A549 (cell line): ENCODE data around the gene MYO5C. TPM values are rescaled to one million over a fixed set of nuclear protein-coding genes. Genes with fewer than 3 reads are reported as not detected.

Source experiments
- ATAC-seq, 2 experiments: fragments of 200-7000 bp in 1 of 2; fragments of >200 bp in 1 of 2; cut with Nextera tagmentation in 1 of 2; cut with Tn5 transposase in 1 of 2; 3 replicates each; pipeline versions ENCODE4 v1.8.0 to v1.9.1; 2018 to 2020; ENCODE audit warnings: mild to moderate bottlenecking in 1 of 2, moderate library complexity in 1 of 2
- CTCF ChIA-PET: fragments of 300-600 bp; sonication (Branson Sonifier 250); formaldehyde crosslinking; extraction: SDS; loops from one replicate; lab custom pipeline; 2021; ENCODE audit warnings: antibody characterized with exemption, inconsistent platforms; lab: Yijun Ruan, JAX
- POLR2A ChIA-PET: fragments of 350-600 bp; formaldehyde crosslinking; extraction: SDS; loops from one replicate; lab custom pipeline; 2021; ENCODE audit warnings: antibody characterized with exemption, inconsistent platforms; lab: Yijun Ruan, JAX
- DNase-seq, 2 experiments: peaks; one replicate each; pipeline versions ENCODE4 v3.0.0 to v3.0.0-alpha.2; 2011 to 2016; ENCODE audit warnings: low read depth in 1 of 2, low spot score in 1 of 2
- FAIRE-seq: peaks from 2 replicates; lab custom pipeline; 2011; peaks lifted over from hg19 to GRCh38; lab: Jason Lieb, UNC
- H3K27ac ChIP-seq, 2 experiments: fragments of >200 bp; sonication (Bioruptor Twin); formaldehyde crosslinking; 3 replicates each; pipeline ENCODE4 v1.5.1; 2016 to 2017
- H3K4me1 ChIP-seq: fragments of >200 bp; sonication (Bioruptor Twin); formaldehyde crosslinking; 3 replicates; pipeline ENCODE4 v1.6.1; 2016
- H3K4me2 ChIP-seq: fragments of >200 bp; sonication (Bioruptor Twin); formaldehyde crosslinking; 3 replicates; pipeline ENCODE4 v1.6.1; 2016
- H3K4me3 ChIP-seq: fragments of >200 bp; sonication (Bioruptor Twin); formaldehyde crosslinking; 3 replicates; pipeline ENCODE4 v1.5.1; 2016
- H3K9me3 ChIP-seq: fragments of >200 bp; sonication (Bioruptor Twin); formaldehyde crosslinking; 3 replicates; pipeline ENCODE4 v1.6.1; 2016
- EHF ChIP-seq: fragments of 250-450 bp; sonication (Bioruptor Pico); IDR thresholded peaks from 2 replicates; pipeline ENCODE4 v1.5.0; 2020; ENCODE audit warnings: mild to moderate bottlenecking
- EP300 ChIP-seq, 2 experiments: fragments of >200 bp; sonication (Bioruptor Twin); formaldehyde crosslinking; IDR thresholded peaks; 2 replicates in 1 of 2; 3 replicates in 1 of 2; pipeline ENCODE4 v1.6.1; 2016 to 2017
- ESRRA ChIP-seq: fragments of 150-350 bp; IDR thresholded peaks from 2 replicates; pipeline ENCODE4 v1.6.1; 2014; ENCODE audit warnings: mild to moderate bottlenecking, low read length, borderline replicate concordance
- GATA3 ChIP-seq: IDR thresholded peaks from 2 replicates; pipeline ENCODE4 v1.6.1; 2012; ENCODE audit warnings: borderline replicate concordance
- JUN ChIP-seq, 2 experiments: fragments of >200 bp; sonication (Bioruptor Twin); formaldehyde crosslinking; IDR thresholded peaks; 2 replicates in 1 of 2; 3 replicates in 1 of 2; pipeline ENCODE4 v1.6.1; 2016 to 2017
- JUNB ChIP-seq: fragments of >200 bp; sonication (Bioruptor Twin); formaldehyde crosslinking; IDR thresholded peaks from 2 replicates; pipeline ENCODE4 v1.6.1; 2016
- KDM1A ChIP-seq: fragments of 200-600 bp; sonication (generic); IDR thresholded peaks from 2 replicates; pipeline ENCODE4 v1.6.1; 2016; ENCODE audit warnings: low read depth, mild to moderate bottlenecking
- MAFK ChIP-seq: fragments of 450-650 bp; IDR thresholded peaks from 2 replicates; pipeline ENCODE4 v1.6.1; 2014; ENCODE audit not compliant: partially characterized antibody
- MYC ChIP-seq: IDR thresholded peaks from 2 replicates; pipeline ENCODE4 v1.6.1; 2012; ENCODE audit warnings: mild to moderate bottlenecking, inconsistent platforms, low read length, improper control_type of control experiment, borderline replicate concordance
- NPAS2 ChIP-seq: fragments of 250-450 bp; sonication (Bioruptor Pico); IDR thresholded peaks from 2 replicates; pipeline ENCODE4 v1.8.0; 2022; ENCODE audit warnings: mild to moderate bottlenecking, moderate library complexity, borderline replicate concordance
- NR3C1 ChIP-seq: fragments of >200 bp; sonication (Bioruptor Twin); formaldehyde crosslinking; IDR thresholded peaks from 3 replicates; pipeline ENCODE4 v1.6.1; 2017
- PHF8 ChIP-seq: fragments of 200-600 bp; sonication (generic); IDR thresholded peaks from 2 replicates; pipeline ENCODE4 v1.6.1; 2016; ENCODE audit warnings: low read depth, mild to moderate bottlenecking, antibody characterized with exemption, moderate library complexity, borderline replicate concordance
- POLR2AphosphoS2 ChIP-seq: conservative IDR thresholded peaks from 2 replicates; pipeline ENCODE4 v1.6.1; 2012; ENCODE audit warnings: low read length, improper control_type of control experiment, inconsistent platforms
- RAD21 ChIP-seq, 2 experiments: fragments of >200 bp in 1 of 2; sonication (Bioruptor Twin) in 1 of 2; formaldehyde crosslinking in 1 of 2; IDR thresholded peaks in 1 of 2; conservative IDR thresholded peaks in 1 of 2; 2 replicates in 1 of 2; 3 replicates in 1 of 2; pipeline ENCODE4 v1.6.1; 2012 to 2018; ENCODE audit warnings: inconsistent platforms in 1 of 2
- RFX5 ChIP-seq: fragments of 450-650 bp; IDR thresholded peaks from 2 replicates; pipeline ENCODE4 v1.7.1; 2014; ENCODE audit warnings: antibody characterized with exemption, mild to moderate bottlenecking, moderate library complexity
- SMC3 ChIP-seq: fragments of >200 bp; sonication (Bioruptor Twin); formaldehyde crosslinking; IDR thresholded peaks from 3 replicates; pipeline ENCODE4 v1.6.1; 2018; ENCODE audit warnings: inconsistent platforms
- TFCP2L1 ChIP-seq: fragments of 250-450 bp; sonication (Bioruptor Pico); IDR thresholded peaks from 2 replicates; pipeline ENCODE4 v1.5.0; 2021; ENCODE audit warnings: mild to moderate bottlenecking
- ZNF302 ChIP-seq: fragments of 250-450 bp; sonication (Bioruptor Pico); IDR thresholded peaks from 2 replicates; pipeline ENCODE4 v1.9.0; 2021; ENCODE audit warnings: inconsistent platforms, mild to moderate bottlenecking, moderate library complexity
- ZSCAN20 ChIP-seq: fragments of 250-450 bp; sonication (Bioruptor Pico); IDR thresholded peaks from 2 replicates; pipeline ENCODE4 v1.8.0; 2022; ENCODE audit warnings: mild to moderate bottlenecking, moderate library complexity
- WGBS: methylation state at CpG from one replicate; pipeline ENCODE4 v1.1.6; 2017; ENCODE audit errors: missing lambda C conversion rate; 5-methylcytosine and 5-hydroxymethylcytosine counted together
- polyA plus RNA-seq, 4 experiments: library from polyadenylated mRNA; depleted of rRNA in 3 of 4; stranded (reverse); fragments of >200 nt; fragmentation: RNase III in 1 of 4; extraction: RNeasy Plus Mini Kit Qiagen cat#74134 plus additional on column Dnase treatment in 1 of 4; gene quantifications; 2 replicates in 3 of 4; 3 replicates in 1 of 4; pipeline ENCODE4 v1.2.3, GENCODE V29; 2011 to 2017
- TF ChIP-seq, protein P1 (sequence below): fragments of >200 bp; sonication (Bioruptor Twin); formaldehyde crosslinking; IDR thresholded peaks from 3 replicates; pipeline ENCODE4 v1.5.1; 2016
- TF ChIP-seq, protein P2 (sequence below): fragments of 450-650 bp; IDR thresholded peaks from 2 replicates; pipeline ENCODE4 v1.6.1; 2014; ENCODE audit warnings: antibody characterized with exemption
- TF ChIP-seq, protein P3 (sequence below): IDR thresholded peaks from 2 replicates; pipeline ENCODE4 v1.6.1; 2012
- TF ChIP-seq, protein P4 (sequence below): fragments of 150-350 bp; IDR thresholded peaks from 2 replicates; pipeline ENCODE4 v1.6.1; 2014; ENCODE audit warnings: low read depth, mild to moderate bottlenecking, low read length
- TF ChIP-seq, protein P5 (sequence below): fragments of >200 bp; sonication (Bioruptor Twin); formaldehyde crosslinking; IDR thresholded peaks from 3 replicates; pipeline ENCODE4 v1.6.1; 2016
- TF ChIP-seq, protein P6 (sequence below): fragments of >200 bp; sonication (Bioruptor Twin); formaldehyde crosslinking; IDR thresholded peaks from 2 replicates; pipeline ENCODE4 v1.6.1; 2016

The MYO5C gene
- polyA plus RNA-seq, 2 of the 4 experiments (the other 2 are of a cell fraction): 6.2 to 27.6 TPM

DNA sequence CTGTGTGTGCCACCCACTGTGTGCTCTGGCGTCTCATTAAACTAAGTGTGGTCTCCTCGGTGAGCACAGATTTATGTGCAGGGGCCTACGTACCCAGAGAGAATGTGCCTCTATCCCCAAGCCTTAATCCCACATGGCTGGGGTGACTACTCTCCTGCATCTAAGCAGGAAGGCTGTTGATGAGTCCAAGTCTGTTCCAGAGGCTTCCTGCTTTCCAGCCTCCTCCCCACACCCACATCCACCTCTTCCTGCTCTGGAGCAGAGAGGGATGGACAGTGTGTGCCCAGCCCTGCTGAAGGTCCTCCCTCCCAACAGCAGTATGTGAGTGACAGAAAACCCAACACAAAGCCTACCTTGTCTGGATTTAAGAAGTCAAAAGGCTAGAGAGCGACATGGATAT lies 144.3 kb downstream of the MYO5C start (continued):
- TF ChIP-seq, protein P1, sequence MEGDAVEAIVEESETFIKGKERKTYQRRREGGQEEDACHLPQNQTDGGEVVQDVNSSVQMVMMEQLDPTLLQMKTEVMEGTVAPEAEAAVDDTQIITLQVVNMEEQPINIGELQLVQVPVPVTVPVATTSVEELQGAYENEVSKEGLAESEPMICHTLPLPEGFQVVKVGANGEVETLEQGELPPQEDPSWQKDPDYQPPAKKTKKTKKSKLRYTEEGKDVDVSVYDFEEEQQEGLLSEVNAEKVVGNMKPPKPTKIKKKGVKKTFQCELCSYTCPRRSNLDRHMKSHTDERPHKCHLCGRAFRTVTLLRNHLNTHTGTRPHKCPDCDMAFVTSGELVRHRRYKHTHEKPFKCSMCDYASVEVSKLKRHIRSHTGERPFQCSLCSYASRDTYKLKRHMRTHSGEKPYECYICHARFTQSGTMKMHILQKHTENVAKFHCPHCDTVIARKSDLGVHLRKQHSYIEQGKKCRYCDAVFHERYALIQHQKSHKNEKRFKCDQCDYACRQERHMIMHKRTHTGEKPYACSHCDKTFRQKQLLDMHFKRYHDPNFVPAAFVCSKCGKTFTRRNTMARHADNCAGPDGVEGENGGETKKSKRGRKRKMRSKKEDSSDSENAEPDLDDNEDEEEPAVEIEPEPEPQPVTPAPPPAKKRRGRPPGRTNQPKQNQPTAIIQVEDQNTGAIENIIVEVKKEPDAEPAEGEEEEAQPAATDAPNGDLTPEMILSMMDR: no peak
- TF ChIP-seq SMC3: no peak
- TF ChIP-seq, all 56 proteins: peak for 0

DNA sequence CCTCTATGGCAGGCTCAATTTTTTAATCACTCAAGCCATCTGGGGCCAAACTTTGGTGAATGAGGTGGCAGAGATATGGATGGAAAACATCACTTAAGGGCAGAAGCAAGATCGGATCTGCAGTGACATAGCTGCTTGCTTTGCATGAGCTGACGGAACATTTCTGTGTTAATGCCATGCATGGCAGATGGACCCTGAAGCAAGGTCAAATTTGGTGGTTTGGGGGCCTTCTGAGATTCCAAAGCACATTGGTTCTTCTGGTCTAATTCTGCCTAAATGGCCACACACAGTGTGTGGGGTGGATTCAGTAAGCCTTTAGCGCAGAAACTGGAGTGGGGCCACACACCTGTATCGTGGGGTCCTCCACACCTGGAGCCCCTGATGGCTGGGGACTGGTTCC lies 144.7 kb downstream of the MYO5C start:
- CTCF ChIA-PET: interaction anchor here (2.9 kb wide), 1 partner anchor 11 kb away, joined by 20 read pairs; no protein-coding TSS in a partner anchor
- TF ChIP-seq EP300 (IDR thresholded peaks at IDR 0.05) (no peak), NR3C1 (no peak)
- TF ChIP-seq, all 56 proteins: peak for 0
- ATAC-seq (no peak), FAIRE-seq (no peak), DNase-seq (no peak)
- H3K4me1 ChIP-seq: no peaks in the 10 kb centered on the region
- H3K4me2 ChIP-seq: no peak overlapping the region
- H3K9me3 ChIP-seq: no peaks in the 10 kb centered on the region
- H3K4me3 ChIP-seq: no peak overlapping the region
- no peak overlapping the region for H3K27ac ChIP-seq
- POLR2A ChIA-PET: no interaction called here
- WGBS: 90% methylated on average over 4 of the region's 4 CpGs

DNA sequence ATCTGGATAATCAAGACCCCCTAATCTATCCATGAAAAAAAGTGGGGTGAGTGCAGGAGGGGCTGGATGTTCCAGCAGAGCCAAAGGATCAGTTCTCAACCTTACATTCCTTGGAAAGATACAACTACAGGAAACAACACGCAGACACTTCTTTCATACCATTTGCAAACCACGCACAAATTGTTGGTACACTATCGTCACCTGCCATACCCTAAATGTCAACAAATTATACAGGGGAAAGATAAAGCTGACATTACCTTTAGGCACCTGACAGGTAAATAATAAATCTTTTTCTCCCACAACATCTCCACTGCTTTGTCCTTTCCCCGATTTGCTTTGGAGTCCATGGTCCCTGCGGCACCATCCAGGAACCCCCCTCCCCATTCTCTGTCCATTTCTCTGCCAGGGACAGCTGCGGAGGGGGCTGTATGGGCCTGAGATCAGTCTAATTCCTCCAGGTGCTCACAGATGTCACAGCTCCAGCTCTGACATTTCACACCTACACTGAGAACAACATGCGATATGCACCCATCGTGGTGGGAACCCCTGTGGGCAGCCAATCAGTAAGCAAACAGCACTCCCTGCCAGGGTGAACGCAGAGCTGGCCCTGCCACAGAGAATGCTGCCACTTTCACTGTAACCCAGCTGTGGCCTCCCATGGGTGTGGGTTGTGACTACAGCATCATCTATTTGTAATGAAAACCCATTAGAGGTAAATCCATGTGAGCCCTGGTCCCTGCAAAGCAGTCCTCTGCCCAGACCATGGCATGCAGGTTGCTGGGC lies 145.4 kb downstream of the MYO5C start:
- Histone ChIP-seq H3K27ac (no peak overlapping the region), H3K4me3 (no peak overlapping the region), H3K4me1 (no peaks in the 10 kb centered on the region), H3K4me2 (no peak overlapping the region), H3K9me3 (peaks cover 4% of the 10 kb centered on the region; the same call in 2 of the 3 replicates)
- DNase-seq: no peak
- no peak for ATAC-seq
- TF ChIP-seq PHF8 (no peak), EHF (CRISPR knock-in tag) (no peak), MYC (no peak)
- WGBS: 89% methylated on average over 9 of the region's 9 CpGs
- CTCF ChIA-PET: interaction anchor here (0.8 to 2.9 kb wide), 3 partner anchors 10 to 71 kb away, joined by 3 to 20 read pairs (median 4); no protein-coding TSS in a partner anchor
- FAIRE-seq: no peak
- POLR2A ChIA-PET: no interaction called here

DNA sequence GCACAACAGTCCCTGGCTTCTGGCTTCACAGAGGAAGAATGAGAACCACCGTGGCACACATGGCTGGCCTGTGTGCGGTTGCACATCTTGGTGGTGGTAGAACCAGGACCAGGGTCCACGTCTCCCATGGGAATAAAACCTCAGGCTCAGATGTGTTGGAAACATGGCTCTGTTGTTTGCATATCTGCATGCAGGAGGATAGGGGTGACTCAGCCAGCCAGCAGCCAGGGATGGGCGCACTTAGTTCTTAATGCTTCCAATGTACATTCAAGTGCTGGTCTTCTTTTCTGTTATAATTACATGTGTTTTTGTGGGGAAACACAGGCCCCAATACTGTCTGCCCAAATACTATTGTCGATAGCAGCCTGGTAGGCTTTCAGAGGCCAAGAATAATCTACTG lies 147.2 kb downstream of the MYO5C start:
- peaks cover 17% of the 10 kb centered on the region for H3K4me1 ChIP-seq
- H3K4me2 ChIP-seq: no peak overlapping the region
- TF ChIP-seq RFX5 (no peak), JUN (IDR thresholded peaks at IDR 0.05) (no peak), SMC3 (no peak), ESRRA (no peak), KDM1A (no peak), RAD21 (conservative IDR thresholded peaks at IDR 0.05 in 1 of 2, IDR thresholded peaks at IDR 0.05 in 1 of 2) (no peak), ZNF302 (CRISPR knock-in tag) (no peak), TFCP2L1 (CRISPR knock-in tag) (no peak), POLR2AphosphoS2 (no peak), ZSCAN20 (no peak), MYC (no peak), GATA3 (no peak), MAFK (no peak), NPAS2 (CRISPR knock-in tag) (no peak), JUNB (no peak)
- TF ChIP-seq, protein P2, sequence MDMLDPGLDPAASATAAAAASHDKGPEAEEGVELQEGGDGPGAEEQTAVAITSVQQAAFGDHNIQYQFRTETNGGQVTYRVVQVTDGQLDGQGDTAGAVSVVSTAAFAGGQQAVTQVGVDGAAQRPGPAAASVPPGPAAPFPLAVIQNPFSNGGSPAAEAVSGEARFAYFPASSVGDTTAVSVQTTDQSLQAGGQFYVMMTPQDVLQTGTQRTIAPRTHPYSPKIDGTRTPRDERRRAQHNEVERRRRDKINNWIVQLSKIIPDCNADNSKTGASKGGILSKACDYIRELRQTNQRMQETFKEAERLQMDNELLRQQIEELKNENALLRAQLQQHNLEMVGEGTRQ: no peak
- TF ChIP-seq, protein P3, sequence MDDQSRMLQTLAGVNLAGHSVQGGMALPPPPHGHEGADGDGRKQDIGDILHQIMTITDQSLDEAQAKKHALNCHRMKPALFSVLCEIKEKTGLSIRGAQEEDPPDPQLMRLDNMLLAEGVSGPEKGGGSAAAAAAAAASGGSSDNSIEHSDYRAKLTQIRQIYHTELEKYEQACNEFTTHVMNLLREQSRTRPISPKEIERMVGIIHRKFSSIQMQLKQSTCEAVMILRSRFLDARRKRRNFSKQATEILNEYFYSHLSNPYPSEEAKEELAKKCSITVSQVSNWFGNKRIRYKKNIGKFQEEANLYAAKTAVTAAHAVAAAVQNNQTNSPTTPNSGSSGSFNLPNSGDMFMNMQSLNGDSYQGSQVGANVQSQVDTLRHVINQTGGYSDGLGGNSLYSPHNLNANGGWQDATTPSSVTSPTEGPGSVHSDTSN: no peak
- TF ChIP-seq, protein P4, sequence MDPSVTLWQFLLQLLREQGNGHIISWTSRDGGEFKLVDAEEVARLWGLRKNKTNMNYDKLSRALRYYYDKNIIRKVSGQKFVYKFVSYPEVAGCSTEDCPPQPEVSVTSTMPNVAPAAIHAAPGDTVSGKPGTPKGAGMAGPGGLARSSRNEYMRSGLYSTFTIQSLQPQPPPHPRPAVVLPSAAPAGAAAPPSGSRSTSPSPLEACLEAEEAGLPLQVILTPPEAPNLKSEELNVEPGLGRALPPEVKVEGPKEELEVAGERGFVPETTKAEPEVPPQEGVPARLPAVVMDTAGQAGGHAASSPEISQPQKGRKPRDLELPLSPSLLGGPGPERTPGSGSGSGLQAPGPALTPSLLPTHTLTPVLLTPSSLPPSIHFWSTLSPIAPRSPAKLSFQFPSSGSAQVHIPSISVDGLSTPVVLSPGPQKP: no peak
- TF ChIP-seq, protein P5, sequence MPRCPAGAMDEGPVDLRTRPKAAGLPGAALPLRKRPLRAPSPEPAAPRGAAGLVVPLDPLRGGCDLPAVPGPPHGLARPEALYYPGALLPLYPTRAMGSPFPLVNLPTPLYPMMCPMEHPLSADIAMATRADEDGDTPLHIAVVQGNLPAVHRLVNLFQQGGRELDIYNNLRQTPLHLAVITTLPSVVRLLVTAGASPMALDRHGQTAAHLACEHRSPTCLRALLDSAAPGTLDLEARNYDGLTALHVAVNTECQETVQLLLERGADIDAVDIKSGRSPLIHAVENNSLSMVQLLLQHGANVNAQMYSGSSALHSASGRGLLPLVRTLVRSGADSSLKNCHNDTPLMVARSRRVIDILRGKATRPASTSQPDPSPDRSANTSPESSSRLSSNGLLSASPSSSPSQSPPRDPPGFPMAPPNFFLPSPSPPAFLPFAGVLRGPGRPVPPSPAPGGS: no peak
- TF ChIP-seq, protein P6, sequence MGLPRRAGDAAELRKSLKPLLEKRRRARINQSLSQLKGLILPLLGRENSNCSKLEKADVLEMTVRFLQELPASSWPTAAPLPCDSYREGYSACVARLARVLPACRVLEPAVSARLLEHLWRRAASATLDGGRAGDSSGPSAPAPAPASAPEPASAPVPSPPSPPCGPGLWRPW: no peak
- TF ChIP-seq, all 56 proteins: peak for 0
- no peak overlapping the region for H3K27ac ChIP-seq
- WGBS: 87% methylated on average over 5 of the region's 5 CpGs
- FAIRE-seq (no peak), ATAC-seq (peak; percentile 6 to 23; a peak in 2 of 6 replicates), DNase-seq (no peak)
- H3K4me3 ChIP-seq: no peak overlapping the region
- ChIA-PET POLR2A (no interaction called here), CTCF (interaction anchor here (1.6 kb wide), 1 partner anchor 9 kb away, joined by 5 read pairs; no protein-coding TSS in a partner anchor)
- H3K9me3 ChIP-seq: peaks cover 12% of the 10 kb centered on the region; the same call in 2 of the 3 replicates
